Measurements from ENCODE around the gene DUSP5.

DUSP5 gene

DNA sequence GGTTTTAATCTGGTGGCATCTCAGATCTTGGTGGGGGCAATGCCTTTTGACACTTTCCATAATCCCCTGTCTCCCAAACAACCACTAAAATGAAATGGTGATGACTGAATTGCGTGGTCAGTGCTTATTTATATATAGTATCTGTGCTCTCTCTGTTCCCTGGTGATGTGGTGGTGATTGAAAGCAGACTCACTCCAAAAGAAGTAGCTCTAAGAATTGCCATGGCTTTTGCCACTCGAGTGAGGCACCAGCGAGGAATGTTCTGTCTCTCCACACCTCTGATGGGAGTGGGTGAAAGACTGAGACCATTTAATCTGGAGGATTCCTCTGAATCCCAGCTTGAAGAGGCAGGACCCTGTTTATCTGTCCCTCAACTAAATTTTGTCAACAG is 2.8 kb downstream of the DUSP5 start:
- TF ChIP-seq CTCF (IDR thresholded peaks at IDR 0.05; ENCODE audit: control insufficient read depth, insufficient read depth, low read depth, low read length, missing control alignments) = no peak
- no peak for DNase-seq (ENCODE audit: low read depth)
- peak overlapping the region; percentile 38 for H3K4me3 ChIP-seq (ENCODE audit: control insufficient read depth, low read depth, low read length)

DNA sequence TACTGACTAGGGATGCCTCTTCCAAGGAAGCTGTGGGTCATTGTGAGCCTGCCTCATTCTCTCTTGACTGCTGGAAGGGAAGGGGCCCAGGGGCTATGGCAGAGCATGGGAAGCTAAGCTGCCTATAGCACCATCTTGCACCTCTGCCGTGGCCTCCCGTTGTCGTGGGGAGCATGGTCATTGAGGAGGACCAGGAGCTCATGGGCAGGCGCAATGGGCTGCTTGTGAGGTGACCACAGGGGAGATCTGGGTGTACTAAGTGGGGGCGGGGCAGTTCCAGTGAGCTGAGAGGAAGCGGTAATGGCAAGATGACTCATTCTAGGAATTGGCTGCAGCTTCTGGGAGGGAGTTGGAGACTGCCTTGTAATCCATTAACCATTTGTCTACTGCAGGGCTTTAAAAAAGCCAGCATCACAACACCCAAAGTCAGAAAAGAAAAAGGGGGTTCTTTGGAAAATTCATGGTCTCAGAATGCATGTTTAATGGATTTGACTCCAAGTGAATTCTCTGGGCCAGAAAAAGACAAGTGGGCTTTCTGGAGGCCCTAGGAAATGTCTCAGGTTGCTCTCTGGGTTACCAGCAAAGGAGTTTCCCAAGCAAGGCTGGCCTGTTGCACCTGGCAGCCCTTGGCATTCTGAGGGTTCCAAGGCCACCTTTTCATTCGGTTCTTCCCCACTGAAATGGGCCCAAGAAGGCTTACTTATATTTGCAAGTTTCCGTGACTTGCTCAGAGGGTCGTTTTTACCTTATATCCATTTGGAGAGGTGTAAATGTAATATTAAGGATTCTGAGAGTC is 3.6 kb downstream of the DUSP5 start:
- peak; percentile 72 for DNase-seq (ENCODE audit: low read depth)
- H3K4me3 ChIP-seq (ENCODE audit: control insufficient read depth, low read depth, low read length) = peak overlapping the region; percentile 38
- no peak for TF ChIP-seq CTCF (IDR thresholded peaks at IDR 0.05; ENCODE audit: control insufficient read depth, insufficient read depth, low read depth, low read length, missing control alignments)

DNA sequence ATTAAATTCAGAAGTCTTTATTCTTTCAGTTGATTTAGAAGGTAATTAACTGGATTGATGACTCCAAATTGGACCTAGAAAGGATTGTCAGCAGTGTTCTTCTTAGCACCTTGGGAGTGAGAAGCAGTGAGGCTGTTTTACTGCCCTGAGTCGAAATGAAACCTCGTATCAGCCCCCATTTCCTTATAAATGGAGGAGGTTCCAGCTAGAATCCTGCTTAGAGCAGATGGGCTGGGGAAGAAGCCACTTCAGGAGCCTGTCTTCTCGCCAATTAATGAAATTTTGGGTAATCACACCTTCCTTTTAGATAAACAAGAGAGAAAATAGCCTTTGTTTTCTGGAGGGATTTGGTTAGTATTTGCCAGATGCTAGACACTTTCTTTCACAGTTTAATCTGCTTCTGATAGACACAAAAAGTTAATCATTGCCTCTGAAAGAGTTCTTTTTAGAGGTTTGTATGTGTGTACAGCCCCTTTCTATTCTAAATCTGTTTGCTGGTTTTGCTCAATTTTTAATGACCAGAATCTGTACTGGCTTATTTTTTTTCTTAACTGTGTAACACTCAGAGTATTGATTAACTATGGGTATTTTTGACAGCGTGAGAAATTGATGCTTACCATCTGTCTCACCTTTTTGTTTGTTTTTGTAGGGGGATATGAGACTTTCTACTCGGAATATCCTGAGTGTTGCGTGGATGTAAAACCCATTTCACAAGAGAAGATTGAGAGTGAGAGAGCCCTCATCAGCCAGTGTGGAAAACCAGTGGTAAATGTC is 4.6 kb downstream of the DUSP5 start:
- no peak overlapping the region for H3K4me3 ChIP-seq (ENCODE audit: control insufficient read depth, low read depth, low read length)
- DNase-seq (ENCODE audit: low read depth) = no peak
- no peak for TF ChIP-seq CTCF (IDR thresholded peaks at IDR 0.05; ENCODE audit: control insufficient read depth, insufficient read depth, low read depth, low read length, missing control alignments)

- TF ChIP-seq CTCF (IDR thresholded peaks at IDR 0.05; ENCODE audit: control insufficient read depth, insufficient read depth, low read depth, low read length, missing control alignments) = no peak
- H3K4me3 ChIP-seq (ENCODE audit: control insufficient read depth, low read depth, low read length) = no peak overlapping the region
- DNase-seq (ENCODE audit: low read depth) = peak; percentile 76
Measured at GRCh38 chr10:110502851-110503301, 5.2 kb downstream of the DUSP5 start.

GRCh38 chr10:110503528-110504110 is 5.9 kb downstream of the DUSP5 start:
- H3K4me3 ChIP-seq (ENCODE audit: control insufficient read depth, low read depth, low read length) = no peak overlapping the region
- DNase-seq (ENCODE audit: low read depth) = no peak
- TF ChIP-seq CTCF (IDR thresholded peaks at IDR 0.05; ENCODE audit: control insufficient read depth, insufficient read depth, low read depth, low read length, missing control alignments) = no peak

DNA sequence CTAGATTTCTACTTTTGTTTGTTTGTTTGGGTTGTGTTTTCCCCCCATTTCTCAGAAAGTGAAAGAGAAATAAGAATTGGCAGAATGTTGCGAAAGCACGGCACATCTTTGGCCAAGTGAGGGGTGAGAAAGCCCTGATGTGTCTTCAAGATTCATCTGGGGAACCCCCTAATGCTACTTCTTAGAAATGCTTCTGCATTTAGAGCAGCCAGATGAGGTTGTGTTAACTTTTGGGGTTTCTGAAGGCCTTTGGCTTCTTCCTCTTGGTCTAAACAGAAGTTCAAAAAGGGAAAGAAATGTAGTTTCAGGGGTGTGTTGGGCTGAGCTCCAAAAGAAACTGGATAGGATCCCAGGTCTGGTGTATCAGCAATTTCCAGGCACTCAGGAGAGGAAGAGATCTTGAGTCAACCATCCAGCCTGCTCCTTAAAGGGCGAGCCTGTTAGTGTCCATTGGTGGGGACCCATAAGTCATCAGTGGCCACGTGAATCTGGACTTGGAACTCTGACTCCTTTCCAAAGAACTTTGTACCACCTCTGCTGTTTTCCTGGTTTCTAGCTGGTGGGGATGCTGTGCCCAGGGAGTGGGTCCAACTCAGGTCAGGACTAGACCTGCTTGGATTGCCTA is 6.5 kb downstream of the DUSP5 start:
- no peak for DNase-seq (ENCODE audit: low read depth)
- TF ChIP-seq CTCF (IDR thresholded peaks at IDR 0.05; ENCODE audit: control insufficient read depth, insufficient read depth, low read depth, low read length, missing control alignments) = no peak
- H3K4me3 ChIP-seq (ENCODE audit: control insufficient read depth, low read depth, low read length) = no peak overlapping the region

Measured in AG09309 (cell line).